ENCODE results near the gene GJE1.

GRCh38 chr6:142155895-142156757 lies 23.4 kb downstream of the GJE1 start:
- TF ChIP-seq EZH2 (IDR thresholded peaks at IDR 0.05; ENCODE audit: borderline replicate concordance, low read length) (no peak), CTCF (conservative IDR thresholded peaks at IDR 0.05 in 1 of 2, IDR thresholded peaks at IDR 0.05 in 1 of 2; ENCODE audit: extremely low read depth in 1 of 2, insufficient read depth in 1 of 2, low read depth in 1 of 2, low read length in 2 of 2) (peak; percentile 39 to 43)
